GM20000 (cell line): ENCODE data around the gene DUS1L.

Experiments
- DNase-seq: peaks from one replicate; pipeline ENCODE4 v3.0.0; 2012; ENCODE audit warnings: low spot score
- CTCF ChIP-seq: IDR thresholded peaks from 2 replicates; pipeline ENCODE4 v1.5.1; 2012; ENCODE audit warnings: mild to moderate bottlenecking, control low read depth; ENCODE audit errors: extremely low read depth, missing control alignments

The DUS1L gene

GRCh38 chr17:82105417-82105881, 39.8 kb upstream of the DUS1L start:
- no peak for DNase-seq
- no peak for TF ChIP-seq CTCF

GRCh38 chr17:82104797-82105416, 39.3 kb upstream of the DUS1L start:
- no peak for DNase-seq
- no peak for TF ChIP-seq CTCF

GRCh38 chr17:82103553-82104451, 38.2 kb upstream of the DUS1L start:
- no peak for TF ChIP-seq CTCF
- no peak for DNase-seq

GRCh38 chr17:82101767-82102679, 36.4 kb upstream of the DUS1L start:
- no peak for TF ChIP-seq CTCF
- DNase-seq = no peak

- no peak for TF ChIP-seq CTCF
- no peak for DNase-seq
Observed at GRCh38 chr17:82101301-82101715, 35.7 kb upstream of the DUS1L start.

- DNase-seq = no peak
- no peak for TF ChIP-seq CTCF
Observed at GRCh38 chr17:82100502-82101298, 35.1 kb upstream of the DUS1L start.
